Type B pancreatic cell (in vitro differentiated cells): ENCODE results near the gene GNG13. TPM values are rescaled to one million over a fixed set of nuclear protein-coding genes. Genes with fewer than 3 reads are reported as not detected.

Experiments used
- DNase-seq: peaks from one replicate; pipeline ENCODE4 v3.0.0; 2021; ENCODE audit warnings: mixed read lengths; ENCODE audit not compliant: unreplicated experiment; ENCODE audit errors: extremely low spot score
- H3K27ac Mint-ChIP-seq: 2 replicates; pipeline ENCODE4 v1.8.0; 2021; ENCODE audit warnings: mild to moderate bottlenecking, mixed read lengths
- H3K27me3 Mint-ChIP-seq: 2 replicates; pipeline ENCODE4 v1.8.0; 2021; ENCODE audit warnings: mixed read lengths
- H3K36me3 Mint-ChIP-seq: 2 replicates; pipeline ENCODE4 v1.8.0; 2021; ENCODE audit warnings: mixed read lengths
- H3K4me1 Mint-ChIP-seq: one replicate; pipeline ENCODE4 v1.8.0; 2021; ENCODE audit warnings: mixed read lengths; ENCODE audit not compliant: unreplicated experiment
- H3K4me3 Mint-ChIP-seq: 2 replicates; pipeline ENCODE4 v1.8.0; 2021; ENCODE audit warnings: mild to moderate bottlenecking, mixed read lengths
- H3K9me3 Mint-ChIP-seq: 2 replicates; pipeline ENCODE4 v1.8.0; 2021; ENCODE audit warnings: mixed read lengths
- total RNA-seq: library from RNA; stranded (reverse); gene quantifications from 2 replicates; pipeline ENCODE4 v1.2.1, GENCODE V29; 2021; ENCODE audit warnings: low replicate concordance
- TF ChIP-seq, protein P1 (sequence below): fragments of 200-600 bp; sonication (generic); conservative IDR thresholded peaks from 2 replicates; pipeline ENCODE4 v1.5.0; 2021; ENCODE audit warnings: antibody characterized with exemption, mild to moderate bottlenecking

Gene GNG13
- total RNA-seq, 1 donor from 2014 or later: not detected

DNA sequence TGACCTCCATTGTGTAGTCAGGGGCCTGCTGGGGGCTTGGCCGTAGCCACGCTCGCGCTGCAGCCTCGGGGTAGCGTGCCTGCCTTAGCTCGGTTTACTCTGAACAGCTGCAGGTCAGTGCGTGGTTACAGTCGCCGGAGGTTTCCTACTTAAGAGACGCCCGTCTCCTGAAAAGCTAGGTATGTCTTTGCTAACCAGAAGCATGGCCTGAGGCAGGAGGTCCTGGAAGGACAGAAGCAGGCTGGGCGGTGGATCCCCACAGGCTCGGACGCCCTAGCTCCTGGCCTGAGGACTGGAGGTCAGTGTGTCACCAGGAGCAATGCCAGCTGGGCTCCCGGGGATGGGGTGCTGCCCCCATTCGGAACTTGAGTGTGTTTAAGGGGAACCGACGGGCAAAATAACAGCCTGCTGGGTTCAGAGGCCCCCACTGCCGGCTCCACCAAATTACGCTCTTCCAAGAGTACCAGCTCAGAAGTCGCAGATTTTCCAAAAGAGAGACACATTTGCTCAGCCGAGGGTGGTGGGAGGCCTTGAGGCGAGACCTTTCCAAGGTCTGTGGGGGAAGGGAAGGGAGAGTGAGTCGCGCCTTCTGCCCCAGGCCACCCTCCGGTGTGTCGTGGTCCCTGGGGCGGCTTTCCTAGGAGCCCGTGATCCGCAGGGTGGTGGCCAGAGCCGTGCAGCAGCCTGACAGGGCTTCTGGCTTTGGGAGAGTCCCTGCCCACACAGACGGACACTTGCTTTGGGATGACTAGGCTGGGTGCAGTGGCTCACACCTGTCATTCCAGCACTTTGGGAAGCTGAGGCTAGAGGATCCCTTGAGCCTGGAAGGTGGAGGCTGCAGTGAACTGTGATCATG is 3.9 kb upstream of the GNG13 start:
- peaks cover 3% of the 10 kb centered on the region for H3K4me1 Mint-ChIP-seq
- peaks cover 3% of the 10 kb centered on the region for H3K36me3 Mint-ChIP-seq
- peak overlapping the region; percentile 62 for H3K27ac Mint-ChIP-seq
- DNase-seq: no peak
- H3K9me3 Mint-ChIP-seq: no peaks in the 10 kb centered on the region
- TF ChIP-seq, protein P1, sequence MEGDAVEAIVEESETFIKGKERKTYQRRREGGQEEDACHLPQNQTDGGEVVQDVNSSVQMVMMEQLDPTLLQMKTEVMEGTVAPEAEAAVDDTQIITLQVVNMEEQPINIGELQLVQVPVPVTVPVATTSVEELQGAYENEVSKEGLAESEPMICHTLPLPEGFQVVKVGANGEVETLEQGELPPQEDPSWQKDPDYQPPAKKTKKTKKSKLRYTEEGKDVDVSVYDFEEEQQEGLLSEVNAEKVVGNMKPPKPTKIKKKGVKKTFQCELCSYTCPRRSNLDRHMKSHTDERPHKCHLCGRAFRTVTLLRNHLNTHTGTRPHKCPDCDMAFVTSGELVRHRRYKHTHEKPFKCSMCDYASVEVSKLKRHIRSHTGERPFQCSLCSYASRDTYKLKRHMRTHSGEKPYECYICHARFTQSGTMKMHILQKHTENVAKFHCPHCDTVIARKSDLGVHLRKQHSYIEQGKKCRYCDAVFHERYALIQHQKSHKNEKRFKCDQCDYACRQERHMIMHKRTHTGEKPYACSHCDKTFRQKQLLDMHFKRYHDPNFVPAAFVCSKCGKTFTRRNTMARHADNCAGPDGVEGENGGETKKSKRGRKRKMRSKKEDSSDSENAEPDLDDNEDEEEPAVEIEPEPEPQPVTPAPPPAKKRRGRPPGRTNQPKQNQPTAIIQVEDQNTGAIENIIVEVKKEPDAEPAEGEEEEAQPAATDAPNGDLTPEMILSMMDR: no peak
- peaks cover 47% of the 10 kb centered on the region for H3K27me3 Mint-ChIP-seq
- H3K4me3 Mint-ChIP-seq: peak overlapping the region; percentile 31

- Mint-ChIP-seq H3K27ac (no peak overlapping the region), H3K27me3 (peaks cover 51% of the 10 kb centered on the region), H3K36me3 (peaks cover 3% of the 10 kb centered on the region), H3K9me3 (no peaks in the 10 kb centered on the region), H3K4me3 (no peak overlapping the region), H3K4me1 (peaks cover 3% of the 10 kb centered on the region)
- no peak for DNase-seq
- TF ChIP-seq, protein P1: no peak
Observed at GRCh38 chr16:803754-804080, 3.2 kb upstream of the GNG13 start.

DNA sequence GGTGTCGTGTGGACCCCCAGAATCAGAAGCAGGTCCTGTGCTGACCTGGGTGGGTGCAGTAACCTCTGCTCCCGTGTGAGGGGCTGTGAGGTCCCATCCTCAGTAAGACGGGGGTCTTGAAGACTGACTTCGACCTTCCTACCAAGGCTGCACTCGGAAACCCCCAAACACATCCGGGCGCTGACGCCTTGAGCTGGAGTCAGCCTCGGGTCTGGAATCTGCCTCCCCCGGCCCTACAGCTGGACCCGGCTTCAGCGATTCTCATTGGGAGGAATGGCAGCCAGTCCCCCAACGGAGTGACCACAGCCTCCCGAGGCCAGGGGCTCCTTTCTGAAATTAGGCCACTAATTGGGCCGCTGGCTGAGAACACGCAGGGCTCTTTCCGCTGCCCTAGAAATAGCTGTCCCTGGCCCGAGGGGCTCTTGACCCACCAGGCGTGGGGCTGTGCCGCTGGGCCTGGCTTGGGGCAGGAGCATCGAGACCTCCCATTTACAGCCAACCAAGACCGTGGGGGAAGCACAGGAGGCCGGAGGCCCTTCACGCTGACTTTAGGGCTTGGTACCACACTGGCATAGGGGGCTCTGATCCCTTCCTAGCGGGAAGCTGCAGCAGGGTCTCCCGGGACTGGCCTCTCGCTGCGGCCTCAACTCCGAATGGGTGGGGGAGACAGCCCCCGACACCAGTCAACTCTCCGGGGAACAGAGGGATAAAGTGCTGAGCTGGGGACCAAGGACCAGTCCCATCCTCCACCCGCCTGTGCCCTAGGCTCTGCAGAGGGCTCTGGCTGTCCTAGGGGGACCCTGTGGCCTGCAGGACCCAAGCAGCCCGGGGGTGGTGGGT is 2.6 kb upstream of the GNG13 start:
- TF ChIP-seq, protein P1: no peak
- Mint-ChIP-seq H3K27me3 (peaks cover 51% of the 10 kb centered on the region), H3K4me3 (no peak overlapping the region), H3K36me3 (no peaks in the 10 kb centered on the region), H3K4me1 (peaks cover 3% of the 10 kb centered on the region), H3K27ac (no peak overlapping the region), H3K9me3 (no peaks in the 10 kb centered on the region)
- DNase-seq: no peak

GRCh38 chr16:802461-802860 is 1.9 kb upstream of the GNG13 start:
- H3K27me3 Mint-ChIP-seq: peaks cover 55% of the 10 kb centered on the region
- H3K27ac Mint-ChIP-seq: no peak overlapping the region
- H3K36me3 Mint-ChIP-seq: no peaks in the 10 kb centered on the region
- no peaks in the 10 kb centered on the region for H3K9me3 Mint-ChIP-seq
- no peak overlapping the region for H3K4me3 Mint-ChIP-seq
- no peaks in the 10 kb centered on the region for H3K4me1 Mint-ChIP-seq
- TF ChIP-seq, protein P1: no peak
- no peak for DNase-seq

DNA sequence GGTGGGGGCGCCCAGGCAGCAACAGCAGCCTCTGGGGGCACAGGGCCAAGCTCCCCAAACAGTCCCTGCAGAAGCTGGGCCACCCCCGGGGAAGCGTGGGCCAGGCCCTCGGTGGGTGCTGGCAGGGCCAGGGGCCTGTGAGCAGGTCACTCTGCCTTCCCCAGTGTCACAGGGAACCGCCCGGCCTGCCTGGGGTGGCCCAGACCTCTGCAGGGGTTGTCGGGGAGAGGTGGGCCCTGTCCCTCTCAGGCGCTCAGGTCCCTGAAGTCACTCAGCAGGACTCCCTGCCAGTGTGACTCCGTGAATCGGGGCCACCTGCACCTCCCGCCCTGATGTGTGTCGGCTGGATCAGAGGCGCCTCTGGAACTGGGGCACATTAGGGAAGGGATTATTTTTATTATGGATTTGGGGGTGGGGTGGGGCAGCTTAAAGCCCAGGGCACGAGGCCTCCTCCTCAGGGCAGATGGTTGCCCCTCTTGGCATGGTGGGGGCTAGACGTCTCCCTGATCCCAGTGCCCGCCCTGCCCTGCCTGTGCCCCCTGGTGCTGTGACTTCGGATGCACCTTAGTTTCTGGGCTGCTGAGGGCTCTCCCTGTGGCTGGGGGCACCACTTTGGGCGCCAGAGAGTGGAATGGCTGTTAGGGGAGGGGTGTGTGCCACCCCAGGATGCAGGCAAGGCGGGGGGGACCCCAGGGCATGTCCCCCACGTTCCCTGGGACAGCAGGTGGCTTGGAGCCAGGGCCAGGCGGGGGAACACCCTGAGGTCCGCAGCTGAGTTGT is 1.2 kb upstream of the GNG13 start:
- no peak overlapping the region for H3K27ac Mint-ChIP-seq
- H3K9me3 Mint-ChIP-seq: no peaks in the 10 kb centered on the region
- peaks cover 55% of the 10 kb centered on the region for H3K27me3 Mint-ChIP-seq
- no peak overlapping the region for H3K4me3 Mint-ChIP-seq
- no peaks in the 10 kb centered on the region for H3K36me3 Mint-ChIP-seq
- no peak for DNase-seq
- H3K4me1 Mint-ChIP-seq: no peaks in the 10 kb centered on the region
- TF ChIP-seq, protein P1: no peak
